HCT116 (cell line): Measurements from ENCODE around the gene ATP2B3. TPM values are rescaled to one million over a fixed set of nuclear protein-coding genes. Genes with fewer than 3 reads are reported as not detected.
A peak's percentile ranks its signal among the peaks of the same experiment; 100 is the strongest.

ENCODE experiments used
- ATAC-seq: fragments of 200-7000 bp; cut with Tn5 transposase; 2 replicates; pipeline ENCODE4 v1.9.1; 2020; ENCODE audit warnings: mild to moderate bottlenecking, moderate library complexity
- BruUV-seq: library from RNA; stranded (reverse); fragments of 400-500 nt; replicated peaks from 2 replicates; lab custom pipeline; 2021; lab: Mats Ljungman, UMichigan
- CTCF ChIA-PET: fragments of 300-600 bp; sonication (Branson Sonifier 250); formaldehyde crosslinking; loops from one replicate; lab custom pipeline; 2021; ENCODE audit warnings: antibody characterized with exemption; lab: Charles Lee
- POLR2A ChIA-PET: fragments of 300-600, 350-600 bp; sonication (Branson Sonifier 250); formaldehyde crosslinking; loops from one replicate; lab custom pipeline; 2021; ENCODE audit warnings: antibody characterized with exemption; lab: Charles Lee
- RAD21 ChIA-PET, 2 experiments: fragments of 300-600 bp; sonication (Branson Sonifier 250); formaldehyde crosslinking; loops; one replicate each; lab custom pipeline; 2023; ENCODE audit warnings: low total read pairs in 2 of 2; ENCODE audit not compliant: uncharacterized antibody in 2 of 2, unreplicated experiment in 2 of 2, low non-redundant PET in 1 of 2; lab: Charles Lee
- DNase-seq: peaks from one replicate; pipeline ENCODE4 v3.0.0-alpha.2; 2010; ENCODE audit warnings: low read depth, low spot score
- H2AFZ ChIP-seq: fragments of 200-600 bp; shearing (Covaris generic), sonication (generic); 2 replicates; pipeline ENCODE4 v1.6.1; 2017; ENCODE audit warnings: low read depth, mixed run types, mixed read lengths, antibody characterized with exemption, low read length; ENCODE audit not compliant: poor library complexity, severe bottlenecking
- H3K27ac ChIP-seq: 2 replicates; pipeline ENCODE4 v1.5.1; 2012; ENCODE audit warnings: low read depth, low read length
- H3K27me3 ChIP-seq: fragments of 200-600 bp; sonication (generic); 2 replicates; pipeline ENCODE4 v1.6.1; 2016; ENCODE audit warnings: mixed run types, low read length, mixed read lengths; ENCODE audit not compliant: insufficient read depth
- H3K36me3 ChIP-seq, 2 experiments: fragments of 200-500 bp in 1 of 2; fragments of 200-600 bp in 1 of 2; sonication (Bioruptor generic) in 1 of 2; sonication (generic) in 1 of 2; 2 replicates each; pipeline versions ENCODE4 v1.5.1 to v1.6.1; 2014 to 2016; ENCODE audit warnings: low read length in 2 of 2, inconsistent platforms in 1 of 2, mixed read lengths in 1 of 2, mixed run types in 1 of 2; ENCODE audit not compliant: insufficient read depth in 2 of 2, control insufficient read depth in 1 of 2
- H3K4me1 ChIP-seq, 2 experiments: fragments of 200-600 bp in 1 of 2; sonication (generic) in 1 of 2; 2 replicates each; pipeline versions ENCODE4 v1.5.1 to v1.6.1; 2012 to 2017; ENCODE audit warnings: low read length in 2 of 2, inconsistent platforms in 1 of 2, mild to moderate bottlenecking in 1 of 2, mixed read lengths in 1 of 2, mixed run types in 1 of 2, moderate library complexity in 1 of 2; ENCODE audit not compliant: insufficient read depth in 2 of 2, control insufficient read depth in 1 of 2
- H3K4me2 ChIP-seq: fragments of 200-600 bp; sonication (generic); 2 replicates; pipeline ENCODE4 v1.6.1; 2017; ENCODE audit warnings: mixed run types, low read length, mixed read lengths
- H3K4me3 ChIP-seq, 2 experiments: fragments of 200-600 bp in 1 of 2; sonication (generic) in 1 of 2; replicated peaks in 1 of 2; 2 replicates each; pipeline ENCODE4 v1.5.1; 2011 to 2016; ENCODE audit warnings: low read length in 2 of 2, control low read depth in 1 of 2, low read depth in 1 of 2, mild to moderate bottlenecking in 1 of 2, mixed read lengths in 1 of 2, mixed run types in 1 of 2
- H3K79me2 ChIP-seq: fragments of 200-600 bp; sonication (generic); 2 replicates; pipeline ENCODE4 v1.6.1; 2017; ENCODE audit warnings: mild to moderate bottlenecking, mixed run types, low read length, moderate library complexity, mixed read lengths; ENCODE audit not compliant: insufficient read depth
- H3K9ac ChIP-seq: fragments of 200-600 bp; sonication (generic); 2 replicates; pipeline ENCODE4 v1.6.1; 2016; ENCODE audit warnings: low read length, mixed read lengths
- H3K9me2 ChIP-seq: fragments of 200-600 bp; sonication (generic), shearing (Covaris generic); 2 replicates; pipeline ENCODE4 v1.6.1; 2017; ENCODE audit warnings: mixed run types, mild to moderate bottlenecking, moderate library complexity; ENCODE audit not compliant: insufficient read depth
- H3K9me3 ChIP-seq, 2 experiments: fragments of 200-500 bp in 1 of 2; fragments of 200-600 bp in 1 of 2; sonication (Bioruptor generic) in 1 of 2; sonication (generic) in 1 of 2; 2 replicates each; pipeline ENCODE4 v1.6.1; 2014 to 2017; ENCODE audit warnings: low read length in 2 of 2, mixed read lengths in 2 of 2, inconsistent platforms in 1 of 2, low read depth in 1 of 2, mild to moderate bottlenecking in 1 of 2, mixed run types in 1 of 2, moderate library complexity in 1 of 2; ENCODE audit not compliant: control insufficient read depth in 1 of 2, insufficient read depth in 1 of 2
- H4K20me1 ChIP-seq: fragments of 200-600 bp; sonication (generic), shearing (Covaris generic); 2 replicates; pipeline ENCODE4 v1.6.1; 2017; ENCODE audit warnings: mixed run types, mild to moderate bottlenecking, moderate library complexity; ENCODE audit not compliant: insufficient read depth
- CTCF ChIP-seq, 3 experiments: fragments of 200-600 bp in 1 of 3; sonication (generic) in 1 of 3; IDR thresholded peaks in 2 of 3; conservative IDR thresholded peaks in 1 of 3; 2 replicates each; pipeline ENCODE4 v1.5.1; 2012 to 2017; ENCODE audit warnings: low read depth in 2 of 3, low read length in 2 of 3, antibody characterized with exemption in 1 of 3, borderline replicate concordance in 1 of 3, control low read depth in 1 of 3, mild to moderate bottlenecking in 1 of 3, mixed read lengths in 1 of 3, mixed run types in 1 of 3, moderate library complexity in 1 of 3; ENCODE audit not compliant: insufficient read depth in 1 of 3
- RAD21 ChIP-seq: IDR thresholded peaks from 2 replicates; pipeline ENCODE4 v1.6.1; 2012; ENCODE audit warnings: low read depth, mild to moderate bottlenecking
- YY1 ChIP-seq: IDR thresholded peaks from 2 replicates; pipeline ENCODE4 v1.6.1; 2011; ENCODE audit warnings: low read length, low read depth, moderate library complexity, mild to moderate bottlenecking; ENCODE audit not compliant: insufficient replicate concordance; ENCODE audit errors: extremely low read depth
- ZFX ChIP-seq: fragments of 450-650 bp; IDR thresholded peaks from 2 replicates; pipeline ENCODE4 v1.6.1; 2017
- intact Hi-C: fragments of 100-400 bp; cut with micrococcal nuclease; formaldehyde crosslinking; loops from 2 replicates; pipeline ENCODE4 v1.10.0; 2022
- total RNA-seq: library from RNA; stranded (reverse); gene quantifications from one replicate; pipeline ENCODE4 v1.2.1, GENCODE V29; 2021; ENCODE audit not compliant: unreplicated experiment
- TF ChIP-seq, protein P1 (sequence below): IDR thresholded peaks from 2 replicates; pipeline ENCODE4 v1.6.1; 2012

ATP2B3 gene
- total RNA-seq, 1 experiment from 2014 or later = not detected

DNA sequence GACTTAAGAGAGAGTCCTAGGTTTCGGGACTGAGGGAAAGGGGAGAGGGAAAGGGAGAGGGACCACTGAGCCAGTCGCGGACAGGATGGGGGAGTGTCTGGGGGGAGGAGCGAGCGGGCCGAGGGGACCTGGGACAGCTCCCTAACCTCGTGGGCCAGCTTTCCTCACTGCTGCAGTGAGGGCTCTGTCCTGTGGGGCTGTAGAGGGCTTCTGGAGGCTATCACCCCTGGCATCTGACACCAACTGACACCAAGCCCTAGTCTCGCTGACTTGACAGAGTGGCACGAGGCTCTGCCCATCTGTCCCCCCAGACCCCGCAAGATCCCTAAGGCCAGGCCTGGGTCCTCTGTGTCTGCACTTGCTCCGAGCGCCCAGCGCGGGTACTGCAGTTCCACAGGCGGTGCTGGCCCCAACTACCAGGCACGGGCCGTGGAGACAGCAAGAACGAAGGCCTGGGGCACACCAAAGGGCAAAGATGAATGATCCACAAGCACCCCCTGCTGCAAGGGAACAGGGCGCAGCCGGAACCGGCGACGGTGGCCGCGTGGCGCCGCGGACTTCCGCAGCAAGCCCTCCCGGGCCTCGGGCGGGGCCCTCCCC lies 47.5 kb upstream of the ATP2B3 start:
- ChIA-PET RAD21 (no interaction called here), POLR2A (no interaction called here), CTCF (interaction anchor here (0.6 to 1.9 kb wide), 5 partner anchors 9 to 198 kb away, joined by 3 to 7 read pairs (median 3); no protein-coding TSS in a partner anchor)
- intact Hi-C loops = no loop called here
- Histone ChIP-seq H4K20me1 (no peaks in the 10 kb centered on the region), H3K4me1 (peaks cover 0 to 2% of the 10 kb centered on the region in 2 experiments; a peak in 1 of 4 replicates), H3K27ac (peak overlapping the region; percentile 35; the same call in 1 of the 2 replicates), H3K9me2 (no peaks in the 10 kb centered on the region), H3K4me3 (peak overlapping the region; percentile 73 to 78), H3K9me3 (no peaks in the 10 kb centered on the region), H3K36me3 (no peaks in the 10 kb centered on the region), H3K9ac (peak overlapping the region; percentile 73), H3K4me2 (peak overlapping the region; percentile 80), H3K79me2 (peaks cover 8% of the 10 kb centered on the region), H3K27me3 (no peaks in the 10 kb centered on the region), H2AFZ (no peak overlapping the region)
- no peak for TF ChIP-seq YY1
- TF ChIP-seq RAD21 = no peak
- TF ChIP-seq CTCF (IDR thresholded peaks at IDR 0.05 in 2 of 3, conservative IDR thresholded peaks at IDR 0.05 in 1 of 3; ENCODE audit: borderline replicate concordance in 1 of 3, insufficient read depth in 1 of 3, low read depth in 2 of 3, low read length in 2 of 3) = peak in 2 of 3 experiments; percentile 3 to 14; a peak in 1 of 6 replicates
- peak; percentile 27; the same call in 1 of the 2 replicates for TF ChIP-seq ZFX
- TF ChIP-seq, protein P1, sequence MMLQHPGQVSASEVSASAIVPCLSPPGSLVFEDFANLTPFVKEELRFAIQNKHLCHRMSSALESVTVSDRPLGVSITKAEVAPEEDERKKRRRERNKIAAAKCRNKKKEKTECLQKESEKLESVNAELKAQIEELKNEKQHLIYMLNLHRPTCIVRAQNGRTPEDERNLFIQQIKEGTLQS = no peak
- BruUV-seq = TSS peak; percentile 62
- DNase-seq (no peak), ATAC-seq (peak; percentile 43)
